Activated T-cell treated with anti-CD3 and anti-CD28 coated beads for 1 hour (primary cell): ENCODE data around the gene SLC5A7.

Experiments used
- DNase-seq: peaks from one replicate; pipeline ENCODE4 v3.0.0-alpha.2; 2020; ENCODE audit warnings: low read depth

Gene SLC5A7

DNA sequence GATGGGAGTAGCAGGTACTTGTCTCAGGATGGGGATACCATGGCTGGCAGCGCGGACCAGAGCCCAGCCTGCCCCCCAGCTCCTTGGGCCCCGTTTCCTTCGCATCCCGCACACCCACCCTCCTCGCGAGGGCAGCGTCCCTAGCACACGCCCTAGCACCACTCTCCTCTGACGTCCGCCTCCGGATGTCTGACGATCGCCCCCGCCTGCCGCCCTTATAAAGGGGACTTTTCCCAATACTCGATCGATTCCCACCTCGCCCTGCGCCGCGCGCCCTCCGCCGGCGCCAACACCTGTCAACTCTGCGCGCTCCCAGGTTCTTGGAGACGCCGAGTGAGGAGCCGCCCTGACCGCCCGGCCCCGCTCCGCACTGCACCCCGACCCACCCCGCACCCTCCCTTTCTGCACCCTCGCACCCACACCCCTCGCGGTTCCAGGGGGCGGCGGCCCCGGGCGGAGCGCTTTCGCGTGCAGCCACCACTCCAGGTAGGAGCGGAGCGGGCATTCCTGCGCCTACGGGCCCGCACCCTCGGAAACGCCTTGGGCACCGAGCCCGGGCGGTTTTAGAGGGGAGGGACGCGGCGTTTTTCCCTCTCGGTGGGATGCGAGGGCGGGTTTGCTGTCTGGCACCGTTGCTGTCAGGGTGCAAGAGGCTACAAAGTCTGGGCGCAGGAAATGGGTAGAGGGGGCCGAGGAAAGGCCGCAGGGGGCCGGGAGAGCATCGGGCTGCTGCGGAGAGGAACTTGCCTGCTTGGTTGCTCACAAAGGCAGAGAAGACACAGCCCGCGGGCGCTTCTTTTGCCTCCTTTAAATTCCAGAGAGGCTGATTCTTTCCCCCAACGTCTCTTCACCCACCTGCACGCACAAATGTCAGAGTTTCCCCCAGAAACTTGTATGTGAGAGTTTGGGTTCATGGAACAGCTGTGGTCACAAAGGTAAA lies at the start of gene SLC5A7:
Gene SLC5A7, plus strand, starts transcription at position 247 of the 940 bp plus-strand sequence. CDS start 1,632 bp downstream, outside the sequence.
- no peak for DNase-seq

DNA sequence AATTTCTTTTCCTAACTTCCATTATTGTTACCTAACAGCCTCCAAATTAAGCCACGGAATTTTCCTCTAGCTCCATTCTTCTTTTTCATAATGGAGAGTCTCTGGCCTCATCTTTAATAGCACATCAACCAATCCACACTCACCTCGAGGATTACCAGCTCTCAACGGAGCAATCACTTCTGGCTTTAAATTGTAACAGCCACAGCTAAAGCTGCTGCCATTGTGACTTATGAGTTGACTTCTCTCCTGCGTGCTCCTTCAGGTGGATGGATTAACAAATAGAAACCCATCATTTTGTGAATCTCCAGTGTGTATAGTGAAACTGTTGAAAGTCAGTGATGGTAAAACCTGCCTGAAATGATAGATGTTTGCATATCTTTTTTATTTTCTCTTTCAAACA lies 24.9 kb upstream of the SLC5A7 start:
- no peak for DNase-seq

DNA sequence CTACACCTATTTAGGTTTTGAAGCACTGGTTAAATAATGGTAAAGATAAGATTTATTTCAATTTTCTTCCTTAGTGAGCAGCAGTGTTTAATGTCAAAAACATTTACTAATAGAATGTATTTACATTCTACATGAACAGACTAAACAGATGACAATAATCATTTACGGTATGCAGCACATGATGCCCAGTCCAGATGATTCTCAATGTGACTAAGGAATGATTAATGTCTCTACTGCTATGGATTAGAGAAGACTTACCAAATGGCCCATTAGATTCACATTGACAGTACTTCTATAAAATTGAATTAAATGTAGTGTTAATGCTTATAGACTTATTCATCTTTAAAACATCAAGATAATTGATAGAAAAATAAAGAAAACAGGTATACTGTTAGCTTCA lies 22.1 kb upstream of the SLC5A7 start:
- no peak for DNase-seq

DNA sequence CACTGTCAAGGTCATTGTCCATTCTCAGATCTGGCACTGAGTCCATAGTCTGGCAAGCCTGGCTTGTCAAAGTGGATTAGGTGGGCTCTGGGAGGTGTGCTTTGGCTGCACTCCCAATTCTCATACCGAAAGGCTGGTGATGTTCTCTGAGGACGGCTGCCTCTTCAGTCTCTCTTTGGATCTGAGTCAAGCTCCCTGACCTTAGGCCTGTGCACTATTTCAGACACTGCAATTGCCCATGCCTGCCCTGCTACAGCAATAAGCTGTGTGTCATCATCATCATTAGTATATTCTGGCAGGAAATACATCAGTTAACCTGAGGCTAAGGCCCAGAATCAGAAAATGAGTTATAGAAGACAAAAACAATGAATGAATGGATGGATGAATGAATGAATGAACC lies 1.6 kb upstream of the SLC5A7 start:
- no peak for DNase-seq

DNA sequence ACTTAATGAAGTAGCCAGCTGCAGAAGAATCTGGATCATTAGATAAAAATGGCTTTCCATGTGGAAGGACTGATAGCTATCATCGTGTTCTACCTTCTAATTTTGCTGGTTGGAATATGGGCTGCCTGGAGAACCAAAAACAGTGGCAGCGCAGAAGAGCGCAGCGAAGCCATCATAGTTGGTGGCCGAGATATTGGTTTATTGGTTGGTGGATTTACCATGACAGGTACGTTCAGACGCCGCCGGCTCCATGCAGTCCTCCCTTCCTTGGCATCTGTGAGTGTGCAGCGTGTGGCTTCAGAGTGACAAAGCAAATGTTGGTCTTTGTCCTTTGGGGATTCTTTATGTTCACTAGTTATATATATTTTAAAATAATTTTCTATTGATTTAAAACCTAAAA lies 1.8 kb downstream of the SLC5A7 start:
- DNase-seq, result no peak

DNA sequence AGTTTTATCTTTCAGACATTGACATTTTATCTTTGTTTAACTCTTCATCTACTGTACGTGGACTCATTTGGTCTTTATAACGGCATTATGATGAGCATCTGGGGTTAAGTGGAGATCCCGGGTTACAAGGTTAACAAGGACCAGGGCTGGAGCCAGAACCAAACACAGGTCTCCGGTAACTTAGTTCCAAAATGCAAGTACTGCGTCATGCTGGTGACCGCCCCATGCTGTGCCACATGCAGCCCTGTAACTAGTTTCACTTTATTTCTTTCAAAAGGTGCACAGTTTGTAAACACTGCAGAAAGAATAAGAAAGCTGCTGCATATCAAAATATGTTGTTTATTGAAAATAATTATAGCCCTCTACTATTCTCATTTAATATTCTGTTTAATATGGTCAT lies 3.1 kb downstream of the SLC5A7 start:
- no peak for DNase-seq

DNA sequence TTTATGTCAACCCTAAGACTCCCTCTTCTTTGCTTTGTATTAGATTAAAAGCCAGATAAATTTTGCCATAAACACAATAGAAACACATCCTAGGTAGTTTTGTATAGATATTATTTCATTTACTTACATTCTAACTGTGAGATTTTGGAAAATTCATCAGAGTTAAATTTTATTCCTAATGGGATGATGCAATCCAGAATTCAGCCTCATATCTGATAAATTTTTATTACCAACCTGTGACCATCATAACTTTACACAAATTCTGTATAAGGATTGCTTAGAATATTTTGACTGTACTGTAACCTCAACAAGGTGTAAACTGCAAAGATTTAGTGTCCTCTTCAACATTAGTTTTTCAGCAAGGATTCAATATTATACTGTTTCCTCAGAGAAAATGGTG lies 4.4 kb downstream of the SLC5A7 start:
- DNase-seq, result no peak

DNA sequence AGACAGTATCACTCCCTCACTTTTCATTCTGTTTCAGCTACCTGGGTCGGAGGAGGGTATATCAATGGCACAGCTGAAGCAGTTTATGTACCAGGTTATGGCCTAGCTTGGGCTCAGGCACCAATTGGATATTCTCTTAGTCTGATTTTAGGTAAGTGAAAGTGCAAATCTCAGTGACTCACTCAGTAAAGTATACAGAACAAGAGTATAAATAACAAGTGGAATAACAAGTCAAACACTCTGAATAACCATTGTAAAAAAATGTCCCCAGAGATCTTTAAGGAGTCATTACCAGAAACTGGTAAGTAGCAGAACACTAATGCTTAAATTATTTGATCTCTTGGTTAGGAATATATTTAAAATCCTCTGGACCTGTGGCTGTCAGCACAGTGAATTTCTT lies 5.7 kb downstream of the SLC5A7 start:
- DNase-seq, result no peak

DNA sequence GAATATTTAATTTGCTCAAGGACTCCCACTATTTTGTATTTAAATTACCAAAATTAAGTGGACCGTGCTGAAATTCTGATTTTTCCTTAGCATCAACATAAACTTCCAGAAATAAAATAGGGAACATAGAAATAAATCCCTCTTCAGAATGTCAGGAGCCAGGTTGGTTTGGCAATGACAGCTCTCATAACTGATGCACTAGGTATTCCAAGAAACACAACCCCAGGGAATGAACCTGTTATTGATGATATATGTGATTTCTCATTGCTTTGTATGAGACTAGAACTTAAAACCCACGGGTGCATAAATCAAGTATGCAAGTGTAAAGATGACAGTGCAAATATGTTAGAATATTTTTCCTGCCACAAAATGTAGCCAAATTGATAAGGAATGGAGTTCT lies 12.8 kb downstream of the SLC5A7 start:
- DNase-seq, result no peak

DNA sequence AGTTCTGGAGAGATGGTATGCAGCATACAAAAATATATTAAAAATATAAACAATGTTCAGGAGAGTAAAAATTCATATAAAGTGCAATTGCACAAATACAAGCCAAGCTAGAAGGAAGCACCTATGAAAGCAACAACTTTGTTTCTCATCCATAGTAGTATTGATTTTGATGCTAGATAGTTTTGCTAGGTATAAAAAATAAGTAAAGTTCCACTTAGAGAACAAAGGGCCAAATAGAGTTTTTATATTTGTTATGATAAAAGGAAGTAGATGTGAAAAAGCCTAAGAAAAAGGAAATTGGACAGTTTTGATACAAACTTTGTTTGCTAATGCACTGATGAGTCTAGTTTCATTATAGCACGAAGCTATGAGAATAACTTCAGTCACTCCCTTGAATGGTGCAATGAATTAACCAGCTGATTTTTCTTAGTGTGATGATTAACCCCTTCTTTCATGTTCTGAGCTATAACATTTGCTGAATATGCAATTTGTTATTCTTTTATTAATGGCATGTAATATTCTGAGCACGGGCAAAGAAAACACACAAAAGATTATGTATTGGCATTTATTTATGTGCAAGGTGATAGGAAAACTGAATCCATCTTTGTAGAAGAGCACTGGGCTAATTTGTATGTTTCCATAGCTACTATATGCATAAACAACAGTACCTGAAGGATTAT lies 24.7 kb downstream of the SLC5A7 start:
- no peak for DNase-seq

DNA sequence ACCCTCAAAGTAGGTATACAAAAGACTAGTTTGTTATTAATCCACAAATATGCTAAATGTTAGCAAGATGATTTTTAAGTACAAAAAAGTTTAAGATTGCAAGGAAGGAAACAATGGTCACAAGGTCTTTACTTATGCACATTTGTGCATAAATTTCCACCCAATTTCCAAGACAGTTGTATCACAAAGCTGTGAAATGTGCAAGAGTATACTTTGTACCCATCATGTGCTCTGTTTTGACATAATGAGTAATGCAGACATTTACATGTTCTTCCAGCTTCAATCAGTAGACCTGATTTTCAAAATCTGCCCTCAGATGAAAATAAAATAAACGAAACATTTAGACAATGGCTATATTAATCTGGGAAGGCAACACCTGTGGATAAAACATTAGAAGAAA lies 27.0 kb downstream of the SLC5A7 start:
- DNase-seq, result no peak

DNA sequence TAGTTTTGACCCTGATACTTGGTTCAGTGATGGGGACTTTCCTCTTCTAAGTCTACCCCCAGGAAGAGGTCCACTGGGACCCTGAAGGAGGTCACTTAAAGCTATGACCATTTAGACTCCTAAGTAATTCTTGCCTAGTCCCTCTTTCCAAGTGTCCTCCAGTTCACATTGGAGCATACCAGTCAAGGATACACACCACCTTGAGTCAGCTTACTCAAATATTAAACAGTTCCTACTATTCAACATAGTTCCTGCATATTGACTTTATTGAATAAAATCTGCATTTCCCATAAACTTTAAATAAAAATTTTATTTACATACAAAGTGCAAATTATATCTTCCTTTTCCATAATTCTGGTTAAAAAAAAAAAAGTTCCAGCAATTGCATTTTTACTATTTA lies 36.3 kb downstream of the SLC5A7 start:
- no peak for DNase-seq

DNA sequence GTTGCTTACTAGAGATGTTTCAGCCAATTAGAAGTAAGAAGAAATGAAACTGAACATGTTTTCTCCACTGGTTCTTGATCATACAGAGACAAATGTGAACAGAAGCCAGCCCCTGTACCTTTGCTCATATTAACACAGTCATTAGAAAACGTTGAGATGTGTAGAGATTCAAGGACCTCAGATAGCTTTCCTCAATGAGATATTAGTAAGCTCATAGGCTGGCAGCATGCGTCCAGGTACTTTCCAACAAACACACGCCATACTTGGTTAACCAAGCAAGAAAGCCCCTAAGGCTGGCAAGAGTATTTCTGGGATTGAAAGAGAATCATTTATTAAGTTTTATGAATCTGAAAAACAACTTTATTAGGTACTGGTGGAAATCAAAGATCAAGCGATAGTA lies 37.5 kb downstream of the SLC5A7 start:
- DNase-seq, result no peak

DNA sequence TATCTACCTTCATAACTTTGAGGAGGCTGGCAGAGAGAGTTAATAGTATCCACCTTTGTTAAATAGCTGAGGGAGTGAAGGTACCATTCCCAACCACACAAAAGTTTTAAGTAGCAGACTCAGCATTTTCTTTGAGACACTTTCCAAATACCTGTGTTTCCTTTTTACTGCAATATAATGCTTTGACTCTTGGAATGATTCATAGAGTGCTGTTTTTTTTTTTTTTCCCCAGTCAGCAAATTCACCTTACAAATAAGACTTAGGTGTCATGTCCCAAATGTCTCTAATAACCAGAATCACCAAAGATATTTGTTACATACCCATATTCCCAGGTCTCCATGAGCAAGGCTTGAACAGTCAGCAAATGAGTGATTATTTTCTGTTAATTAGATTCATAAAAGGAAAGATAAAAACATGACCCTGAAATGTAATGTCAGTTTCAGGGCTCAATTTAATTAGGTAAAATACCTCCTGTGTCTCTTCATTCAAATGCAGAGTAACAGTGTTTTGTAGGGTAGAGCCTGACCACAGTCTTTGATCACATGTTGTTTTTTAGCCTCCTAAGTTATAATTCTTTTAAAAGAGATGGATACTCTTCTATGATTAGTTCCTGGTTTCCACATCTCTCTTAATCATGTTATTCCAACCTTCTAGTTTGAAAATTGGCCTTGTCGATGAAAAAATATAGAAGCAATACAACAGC lies 39.9 kb downstream of the SLC5A7 start:
- DNase-seq, result no peak

DNA sequence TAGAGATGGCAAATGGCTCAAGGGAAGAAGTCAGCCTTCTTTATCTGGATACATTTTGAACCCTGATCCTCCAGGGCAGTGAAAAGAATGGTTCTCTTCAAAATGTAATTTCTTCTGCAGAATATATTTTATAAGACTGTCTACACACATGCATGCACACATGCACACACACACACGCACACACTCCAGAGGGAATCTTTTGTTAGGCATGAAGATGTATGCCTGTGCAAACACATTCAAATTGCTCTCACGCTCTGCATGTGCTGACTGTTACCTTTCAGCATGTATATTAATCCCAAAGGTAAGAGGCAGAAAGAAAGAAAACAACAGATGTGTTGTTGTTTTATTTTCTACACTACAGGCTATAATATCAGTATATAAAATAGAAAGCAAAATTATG lies 43.2 kb downstream of the SLC5A7 start:
- no peak for DNase-seq

DNA sequence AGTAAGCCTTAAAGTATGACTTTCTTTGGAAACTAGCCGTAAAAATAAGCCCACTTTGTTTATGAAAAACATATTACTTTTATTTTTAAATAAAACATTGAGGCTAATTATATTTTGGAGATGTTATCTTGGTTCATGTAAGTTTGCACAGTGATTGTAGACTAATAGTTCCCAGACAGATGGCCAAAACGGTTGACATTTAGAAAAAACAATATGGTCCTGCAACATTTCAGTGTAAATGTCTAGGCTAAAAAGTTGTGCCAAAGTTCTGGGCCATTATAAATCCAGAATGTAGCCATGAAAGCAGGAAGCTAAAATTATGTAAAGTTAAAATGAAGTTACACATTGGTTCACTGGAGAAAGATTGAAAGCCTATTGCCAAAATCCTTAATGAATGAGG lies 43.6 kb downstream of the SLC5A7 start:
- no peak for DNase-seq

DNA sequence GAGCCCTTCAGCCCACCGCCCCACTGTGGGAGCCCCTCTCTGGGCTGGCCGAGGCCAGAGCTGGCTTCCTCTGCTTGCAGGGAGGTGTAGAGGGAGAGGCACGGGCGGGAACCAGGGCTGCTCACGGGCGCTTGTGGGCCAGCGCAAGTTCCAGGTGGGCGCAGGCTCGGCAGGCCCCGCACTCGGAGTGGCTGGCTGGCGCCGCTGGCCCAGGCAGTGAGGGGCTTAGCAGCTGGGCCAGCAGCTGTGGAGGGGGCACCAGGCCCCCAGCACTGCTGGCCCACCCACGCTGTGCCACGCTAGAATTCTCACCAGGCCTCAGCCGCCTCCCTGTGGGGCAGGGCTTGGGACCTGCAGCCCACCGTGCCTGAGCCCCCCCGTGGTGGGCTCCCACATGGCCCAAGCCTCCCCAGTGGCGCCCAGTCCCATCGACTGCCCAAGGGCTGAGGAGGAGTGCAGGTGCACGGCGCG lies 45.2 kb downstream of the SLC5A7 start:
- DNase-seq, result no peak

DNA sequence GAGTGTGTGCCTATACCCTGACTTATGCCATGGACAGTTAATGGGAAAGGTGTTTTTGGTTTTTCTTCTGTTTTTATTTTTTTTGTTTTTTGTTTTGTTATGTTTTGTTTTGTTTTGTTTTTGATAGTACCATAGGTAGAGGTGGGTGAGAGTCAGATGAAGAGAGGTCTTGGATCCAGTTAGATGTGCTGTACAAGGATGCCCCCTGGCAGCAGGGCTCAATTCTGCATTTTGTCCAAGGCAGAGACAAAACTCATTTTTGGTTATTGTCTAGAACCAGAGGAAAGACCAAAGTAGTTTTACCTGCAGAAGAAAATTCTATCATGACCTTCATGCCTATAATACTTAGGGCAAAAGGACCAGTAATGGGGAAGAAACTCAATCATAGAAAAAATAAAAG lies 48.5 kb downstream of the SLC5A7 start:
- DNase-seq, result no peak

DNA sequence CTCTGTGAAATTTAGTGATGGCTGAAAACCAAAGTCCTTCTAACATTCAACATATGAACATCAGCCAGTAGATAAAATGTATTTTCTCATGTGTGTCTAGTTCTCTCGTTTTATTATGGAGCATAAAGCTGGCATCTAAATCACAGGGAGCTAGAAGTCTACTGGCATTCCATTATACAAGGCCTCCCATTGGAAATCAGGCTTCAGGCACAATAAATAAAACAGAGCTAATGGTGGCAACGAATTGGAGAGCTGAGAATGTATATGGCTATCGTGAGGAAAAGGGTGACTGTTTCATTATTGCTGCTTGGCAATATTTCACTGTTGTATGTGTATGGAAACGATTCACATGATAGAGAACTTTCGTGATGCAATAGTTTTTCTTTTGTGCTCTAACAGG lies 62.4 kb downstream of the SLC5A7 start:
- no peak for DNase-seq

DNA sequence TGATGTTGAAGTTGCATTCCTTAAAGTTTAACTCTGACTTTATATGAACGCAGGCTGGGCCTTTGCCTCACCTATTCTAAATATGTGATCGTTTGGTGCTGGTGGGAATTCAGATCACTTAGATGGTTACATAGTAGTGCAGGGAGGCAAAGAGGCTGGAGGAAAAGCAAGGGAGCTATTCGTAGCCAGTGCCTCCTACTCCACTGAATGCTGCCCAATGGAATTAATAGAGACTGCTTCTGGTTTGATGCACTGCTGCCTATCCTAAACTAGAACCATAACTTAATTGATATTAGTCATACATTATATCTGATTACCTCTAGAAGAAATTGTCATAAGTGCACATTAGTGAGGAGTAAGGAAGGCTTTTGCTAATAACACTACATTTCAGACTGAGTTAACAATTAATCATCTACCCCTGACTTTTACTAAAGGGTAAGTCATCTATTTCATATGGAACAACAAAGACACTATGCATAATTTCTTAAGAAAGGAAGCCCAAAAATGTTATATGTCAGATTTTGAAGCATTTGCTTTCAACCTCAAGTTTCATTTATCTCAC lies 72.3 kb downstream of the SLC5A7 start:
- no peak for DNase-seq

DNA sequence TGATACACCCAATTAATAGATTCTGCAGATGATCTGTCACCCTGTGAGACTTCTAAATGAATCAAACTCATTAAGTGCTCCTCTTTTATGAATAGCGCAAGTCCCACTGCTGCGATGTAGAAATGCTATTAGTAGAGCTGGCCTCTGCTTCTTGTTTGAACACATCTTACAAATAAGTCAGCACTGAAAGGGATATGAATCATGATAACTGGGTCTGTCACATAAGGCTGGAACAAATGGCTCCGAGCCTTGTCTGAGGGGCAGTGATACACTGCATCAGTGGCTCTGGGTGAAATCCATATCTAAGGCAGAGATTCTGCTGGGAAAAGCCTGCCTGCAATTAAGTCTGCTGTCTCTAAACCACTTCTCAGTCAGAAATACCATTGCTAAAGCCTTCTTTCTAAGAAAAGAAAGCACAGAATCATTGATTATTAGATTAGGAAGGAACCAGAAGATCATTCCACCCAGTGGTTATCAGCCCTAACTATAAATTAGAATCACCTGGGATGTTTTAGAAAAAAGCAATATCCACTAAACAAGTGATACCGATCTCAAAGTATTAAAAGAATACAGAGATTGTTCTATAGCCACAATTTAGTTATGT lies 75.2 kb downstream of the SLC5A7 start:
- no peak for DNase-seq
